Fibroblast of upper back skin (primary cell): Measurements from ENCODE around the gene DVL1.

Source experiments
- DNase-seq: peaks from one replicate; pipeline ENCODE4 v3.0.0-alpha.2; 2013

Gene DVL1

GRCh38 chr1:1295154-1295923, 53.9 kb downstream of the DVL1 start:
- no peak for DNase-seq

- no peak for DNase-seq
Measured at GRCh38 chr1:1294250-1294890, 54.8 kb downstream of the DVL1 start.

GRCh38 chr1:1293263-1294249, 55.7 kb downstream of the DVL1 start:
- DNase-seq: no peak

GRCh38 chr1:1292851-1293250, 56.4 kb downstream of the DVL1 start:
- no peak for DNase-seq

- DNase-seq: no peak
Measured at GRCh38 chr1:1292442-1292779, 56.8 kb downstream of the DVL1 start.

GRCh38 chr1:1291548-1292441, 57.4 kb downstream of the DVL1 start:
- peak; percentile 61 for DNase-seq

GRCh38 chr1:1291023-1291528, 58.1 kb downstream of the DVL1 start:
- no peak for DNase-seq

GRCh38 chr1:1290238-1290731, 58.9 kb downstream of the DVL1 start:
- DNase-seq: peak; percentile 46

- DNase-seq: no peak
Measured at GRCh38 chr1:1287288-1288110, 61.7 kb downstream of the DVL1 start.

- no peak for DNase-seq
Measured at GRCh38 chr1:1286313-1287261, 62.6 kb downstream of the DVL1 start.

GRCh38 chr1:1285611-1286311, 63.5 kb downstream of the DVL1 start:
- no peak for DNase-seq
